Ishikawa (cell line): ENCODE measurements around the gene VTI1A.

Experiments
- CEBPB ChIP-seq: IDR thresholded peaks from 2 replicates; pipeline ENCODE4 v1.6.1; 2012
- CREB1 ChIP-seq: IDR thresholded peaks from 2 replicates; pipeline ENCODE4 v1.6.1; 2012; ENCODE audit warnings: low read depth
- EGR1 ChIP-seq: IDR thresholded peaks from 2 replicates; pipeline ENCODE4 v1.6.1; 2012
- EP300 ChIP-seq: IDR thresholded peaks from 2 replicates; pipeline ENCODE4 v1.6.1; 2012; ENCODE audit warnings: borderline replicate concordance
- FOXM1 ChIP-seq: IDR thresholded peaks from 2 replicates; pipeline ENCODE4 v1.6.1; 2012; ENCODE audit warnings: low read depth, borderline replicate concordance
- NFIC ChIP-seq: IDR thresholded peaks from 2 replicates; pipeline ENCODE4 v1.6.1; 2012
- RAD21 ChIP-seq: IDR thresholded peaks from 2 replicates; pipeline ENCODE4 v1.6.1; 2012; ENCODE audit warnings: low read depth
- TAF1 ChIP-seq: IDR thresholded peaks from 2 replicates; pipeline ENCODE4 v1.6.1; 2012; ENCODE audit warnings: low read depth, mild to moderate bottlenecking
- TCF12 ChIP-seq: IDR thresholded peaks from 2 replicates; pipeline ENCODE4 v1.6.1; 2012; ENCODE audit warnings: low read depth
- TEAD4 ChIP-seq: IDR thresholded peaks from 2 replicates; pipeline ENCODE4 v1.6.1; 2012
- YY1 ChIP-seq: IDR thresholded peaks from 2 replicates; pipeline ENCODE4 v1.6.1; 2012; ENCODE audit warnings: low read depth
- ZBTB7A ChIP-seq: IDR thresholded peaks from 2 replicates; pipeline ENCODE4 v1.6.1; 2012; ENCODE audit warnings: low read depth
- TF ChIP-seq, protein P1 (sequence below): IDR thresholded peaks from 2 replicates; pipeline ENCODE4 v1.6.1; 2012; ENCODE audit warnings: low read depth, mild to moderate bottlenecking
- TF ChIP-seq, protein P2 (sequence below): IDR thresholded peaks from 2 replicates; pipeline ENCODE4 v1.6.1; 2012
- TF ChIP-seq, protein P3 (sequence below): IDR thresholded peaks from 2 replicates; pipeline ENCODE4 v1.6.1; 2012

Gene VTI1A

DNA sequence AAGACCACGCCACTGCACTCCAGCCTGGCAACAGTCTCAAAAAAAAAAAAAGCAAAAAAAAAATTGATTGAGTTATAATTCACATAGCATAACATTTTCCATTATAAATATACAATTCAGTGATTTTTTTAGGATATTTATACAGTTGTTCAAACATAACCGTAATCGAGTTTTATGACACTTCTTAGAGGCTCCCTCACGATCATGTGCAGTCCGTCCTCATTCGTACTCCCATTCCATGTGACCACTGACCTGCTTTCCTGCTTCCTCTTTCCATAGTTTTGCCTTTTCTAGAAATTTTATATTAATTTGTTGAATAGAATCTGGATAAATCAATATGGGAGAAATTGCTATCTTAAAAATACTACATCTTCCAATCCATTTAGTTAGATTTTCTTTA is 45.7 kb downstream of the VTI1A start:
- no peak for TF ChIP-seq EGR1
- no peak for TF ChIP-seq NFIC
- TF ChIP-seq CEBPB, result no peak
- no peak for TF ChIP-seq TEAD4
- no peak for TF ChIP-seq TAF1
- TF ChIP-seq RAD21, result no peak
- TF ChIP-seq CREB1, result no peak
- TF ChIP-seq ZBTB7A, result no peak
- no peak for TF ChIP-seq TCF12
- TF ChIP-seq, protein P1, sequence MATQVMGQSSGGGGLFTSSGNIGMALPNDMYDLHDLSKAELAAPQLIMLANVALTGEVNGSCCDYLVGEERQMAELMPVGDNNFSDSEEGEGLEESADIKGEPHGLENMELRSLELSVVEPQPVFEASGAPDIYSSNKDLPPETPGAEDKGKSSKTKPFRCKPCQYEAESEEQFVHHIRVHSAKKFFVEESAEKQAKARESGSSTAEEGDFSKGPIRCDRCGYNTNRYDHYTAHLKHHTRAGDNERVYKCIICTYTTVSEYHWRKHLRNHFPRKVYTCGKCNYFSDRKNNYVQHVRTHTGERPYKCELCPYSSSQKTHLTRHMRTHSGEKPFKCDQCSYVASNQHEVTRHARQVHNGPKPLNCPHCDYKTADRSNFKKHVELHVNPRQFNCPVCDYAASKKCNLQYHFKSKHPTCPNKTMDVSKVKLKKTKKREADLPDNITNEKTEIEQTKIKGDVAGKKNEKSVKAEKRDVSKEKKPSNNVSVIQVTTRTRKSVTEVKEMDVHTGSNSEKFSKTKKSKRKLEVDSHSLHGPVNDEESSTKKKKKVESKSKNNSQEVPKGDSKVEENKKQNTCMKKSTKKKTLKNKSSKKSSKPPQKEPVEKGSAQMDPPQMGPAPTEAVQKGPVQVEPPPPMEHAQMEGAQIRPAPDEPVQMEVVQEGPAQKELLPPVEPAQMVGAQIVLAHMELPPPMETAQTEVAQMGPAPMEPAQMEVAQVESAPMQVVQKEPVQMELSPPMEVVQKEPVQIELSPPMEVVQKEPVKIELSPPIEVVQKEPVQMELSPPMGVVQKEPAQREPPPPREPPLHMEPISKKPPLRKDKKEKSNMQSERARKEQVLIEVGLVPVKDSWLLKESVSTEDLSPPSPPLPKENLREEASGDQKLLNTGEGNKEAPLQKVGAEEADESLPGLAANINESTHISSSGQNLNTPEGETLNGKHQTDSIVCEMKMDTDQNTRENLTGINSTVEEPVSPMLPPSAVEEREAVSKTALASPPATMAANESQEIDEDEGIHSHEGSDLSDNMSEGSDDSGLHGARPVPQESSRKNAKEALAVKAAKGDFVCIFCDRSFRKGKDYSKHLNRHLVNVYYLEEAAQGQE, result no peak
- TF ChIP-seq, protein P2, sequence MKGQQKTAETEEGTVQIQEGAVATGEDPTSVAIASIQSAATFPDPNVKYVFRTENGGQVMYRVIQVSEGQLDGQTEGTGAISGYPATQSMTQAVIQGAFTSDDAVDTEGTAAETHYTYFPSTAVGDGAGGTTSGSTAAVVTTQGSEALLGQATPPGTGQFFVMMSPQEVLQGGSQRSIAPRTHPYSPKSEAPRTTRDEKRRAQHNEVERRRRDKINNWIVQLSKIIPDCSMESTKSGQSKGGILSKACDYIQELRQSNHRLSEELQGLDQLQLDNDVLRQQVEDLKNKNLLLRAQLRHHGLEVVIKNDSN, result no peak
- no peak for TF ChIP-seq EP300
- TF ChIP-seq, protein P3, sequence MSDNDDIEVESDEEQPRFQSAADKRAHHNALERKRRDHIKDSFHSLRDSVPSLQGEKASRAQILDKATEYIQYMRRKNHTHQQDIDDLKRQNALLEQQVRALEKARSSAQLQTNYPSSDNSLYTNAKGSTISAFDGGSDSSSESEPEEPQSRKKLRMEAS, result no peak
- no peak for TF ChIP-seq YY1
- no peak for TF ChIP-seq FOXM1

DNA sequence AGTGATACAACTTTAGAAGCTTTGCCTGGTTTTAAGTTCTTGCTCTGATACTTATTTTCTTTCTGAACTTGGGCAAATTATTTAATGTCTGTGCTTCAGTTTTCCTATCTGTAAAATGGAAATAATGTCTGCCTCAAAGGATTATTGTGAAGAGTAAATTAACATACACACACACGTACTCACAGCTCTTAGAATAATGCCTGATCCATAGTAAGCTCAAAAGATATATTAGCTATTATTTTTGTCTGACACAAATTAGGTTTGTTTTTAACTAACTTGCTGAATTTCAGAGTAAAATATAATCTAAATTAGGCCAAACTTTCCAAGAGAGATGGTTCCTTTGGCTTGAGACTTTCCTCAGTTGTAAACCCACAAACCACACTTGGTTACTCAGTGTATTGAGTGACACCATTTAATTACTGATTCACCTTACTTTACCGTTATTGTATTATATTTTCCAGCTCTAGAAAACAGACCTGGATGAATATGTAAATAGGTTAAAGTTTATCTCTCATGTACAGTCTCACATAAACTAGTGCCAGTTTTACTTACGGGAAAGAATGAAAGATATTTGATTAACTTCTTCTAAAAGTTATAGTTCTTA is 50.4 kb downstream of the VTI1A start:
- TF ChIP-seq, protein P1, result no peak
- no peak for TF ChIP-seq YY1
- TF ChIP-seq EP300, result no peak
- no peak for TF ChIP-seq ZBTB7A
- no peak for TF ChIP-seq CEBPB
- no peak for TF ChIP-seq FOXM1
- no peak for TF ChIP-seq TAF1
- no peak for TF ChIP-seq NFIC
- TF ChIP-seq, protein P2, result no peak
- no peak for TF ChIP-seq TEAD4
- TF ChIP-seq EGR1, result no peak
- TF ChIP-seq, protein P3, result no peak
- no peak for TF ChIP-seq CREB1
- TF ChIP-seq RAD21, result no peak
- TF ChIP-seq TCF12, result no peak

DNA sequence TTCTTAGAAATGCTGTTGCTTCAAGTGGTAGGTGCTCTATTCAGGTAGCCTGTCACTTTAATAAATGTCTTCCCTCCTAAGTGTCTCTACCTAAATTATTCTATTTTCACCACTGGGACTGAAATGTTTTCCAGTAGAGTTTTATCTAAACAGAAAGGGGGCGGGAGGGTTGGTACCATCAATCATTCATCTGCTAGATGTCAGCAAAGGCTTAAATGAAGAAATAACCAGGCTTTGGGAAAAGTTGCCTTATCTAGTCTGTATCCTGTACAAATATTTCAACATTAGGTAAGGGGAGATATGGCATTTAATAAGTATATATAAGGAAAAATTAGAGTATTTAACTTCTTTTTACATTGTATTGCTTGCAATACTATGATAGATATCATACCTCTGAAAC is 51.8 kb downstream of the VTI1A start:
- no peak for TF ChIP-seq EGR1
- TF ChIP-seq NFIC, result no peak
- TF ChIP-seq, protein P2, result no peak
- no peak for TF ChIP-seq TCF12
- TF ChIP-seq TAF1, result no peak
- TF ChIP-seq CREB1, result no peak
- TF ChIP-seq EP300, result no peak
- TF ChIP-seq, protein P1, result no peak
- TF ChIP-seq YY1, result no peak
- TF ChIP-seq ZBTB7A, result no peak
- no peak for TF ChIP-seq RAD21
- no peak for TF ChIP-seq CEBPB
- TF ChIP-seq, protein P3, result no peak
- no peak for TF ChIP-seq FOXM1
- no peak for TF ChIP-seq TEAD4
